ENCODE measurements around the gene TPSAB1. TPM values are rescaled to one million over a fixed set of nuclear protein-coding genes. Genes with fewer than 3 reads are reported as not detected.
"Not testable (repeated sequence)": the region's sequence is repeated elsewhere in the genome, so short reads cannot be mapped to it uniquely, and the experiment has no call there.

Gene TPSAB1
- total RNA-seq, 2 donors from 2014 or later, result 0.64 to 0.77 TPM

GRCh38 chr16:1218930-1219611 lies 21.4 kb upstream of the TPSAB1 start:
- Mint-ChIP-seq H3K9me3 (no peaks in the 10 kb centered on the region), H3K36me3 (no peaks in the 10 kb centered on the region), H3K27ac (no peak overlapping the region)
- DNase-seq (ENCODE audit: low spot score in 2 of 2) (no peak), ATAC-seq (no peak)

DNA sequence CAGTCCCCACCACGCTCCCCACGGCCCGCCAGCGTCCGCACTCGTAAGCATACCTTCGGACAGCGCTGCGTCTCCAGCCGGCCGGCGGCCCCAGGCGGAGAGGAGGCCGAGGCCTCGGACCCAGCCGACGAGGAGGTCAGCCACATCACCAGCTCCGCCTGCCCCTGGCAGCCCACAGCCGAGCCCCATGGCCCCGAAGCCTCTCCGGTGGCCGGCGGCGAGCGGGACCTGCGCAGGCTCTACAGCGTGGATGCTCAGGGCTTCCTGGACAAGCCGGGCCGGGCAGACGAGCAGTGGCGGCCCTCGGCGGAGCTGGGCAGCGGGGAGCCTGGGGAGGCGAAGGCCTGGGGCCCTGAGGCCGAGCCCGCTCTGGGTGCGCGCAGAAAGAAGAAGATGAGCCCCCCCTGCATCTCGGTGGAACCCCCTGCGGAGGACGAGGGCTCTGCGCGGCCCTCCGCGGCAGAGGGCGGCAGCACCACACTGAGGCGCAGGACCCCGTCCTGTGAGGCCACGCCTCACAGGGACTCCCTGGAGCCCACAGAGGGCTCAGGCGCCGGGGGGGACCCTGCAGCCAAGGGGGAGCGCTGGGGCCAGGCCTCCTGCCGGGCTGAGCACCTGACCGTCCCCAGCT lies 20.3 kb upstream of the TPSAB1 start:
- ATAC-seq (no peak), DNase-seq (ENCODE audit: low spot score in 2 of 2) (no peak)
- Mint-ChIP-seq H3K36me3 (no peaks in the 10 kb centered on the region), H3K27ac (no peak overlapping the region), H3K9me3 (no peaks in the 10 kb centered on the region)

DNA sequence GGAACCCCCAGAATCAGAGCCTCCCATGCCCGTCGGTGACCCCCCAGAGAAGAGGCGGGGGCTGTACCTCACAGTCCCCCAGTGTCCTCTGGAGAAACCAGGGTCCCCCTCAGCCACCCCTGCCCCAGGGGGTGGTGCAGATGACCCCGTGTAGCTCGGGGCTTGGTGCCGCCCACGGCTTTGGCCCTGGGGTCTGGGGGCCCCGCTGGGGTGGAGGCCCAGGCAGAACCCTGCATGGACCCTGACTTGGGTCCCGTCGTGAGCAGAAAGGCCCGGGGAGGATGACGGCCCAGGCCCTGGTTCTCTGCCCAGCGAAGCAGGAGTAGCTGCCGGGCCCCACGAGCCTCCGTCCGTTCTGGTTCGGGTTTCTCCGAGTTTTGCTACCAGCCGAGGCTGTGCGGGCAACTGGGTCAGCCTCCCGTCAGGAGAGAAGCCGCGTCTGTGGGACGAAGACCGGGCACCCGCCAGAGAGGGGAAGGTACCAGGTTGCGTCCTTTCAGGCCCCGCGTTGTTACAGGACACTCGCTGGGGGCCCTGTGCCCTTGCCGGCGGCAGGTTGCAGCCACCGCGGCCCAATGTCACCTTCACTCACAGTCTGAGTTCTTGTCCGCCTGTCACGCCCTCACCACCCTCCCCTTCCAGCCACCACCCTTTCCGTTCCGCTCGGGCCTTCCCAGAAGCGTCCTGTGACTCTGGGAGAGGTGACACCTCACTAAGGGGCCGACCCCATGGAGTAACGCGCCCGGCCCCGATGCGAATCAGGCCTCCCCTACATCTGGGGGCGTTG lies 19.5 kb upstream of the TPSAB1 start:
- H3K27ac Mint-ChIP-seq, result no peak overlapping the region
- ATAC-seq (no peak), DNase-seq (ENCODE audit: low spot score in 2 of 2) (no peak)
- H3K9me3 Mint-ChIP-seq, result no peaks in the 10 kb centered on the region
- no peaks in the 10 kb centered on the region for H3K36me3 Mint-ChIP-seq

GRCh38 chr16:1221628-1222552 lies 18.6 kb upstream of the TPSAB1 start:
- no peaks in the 10 kb centered on the region for H3K9me3 Mint-ChIP-seq
- no peak for DNase-seq (ENCODE audit: low spot score in 2 of 2)
- H3K36me3 Mint-ChIP-seq, result no peaks in the 10 kb centered on the region
- no peak for ATAC-seq
- H3K27ac Mint-ChIP-seq, result no peak overlapping the region

DNA sequence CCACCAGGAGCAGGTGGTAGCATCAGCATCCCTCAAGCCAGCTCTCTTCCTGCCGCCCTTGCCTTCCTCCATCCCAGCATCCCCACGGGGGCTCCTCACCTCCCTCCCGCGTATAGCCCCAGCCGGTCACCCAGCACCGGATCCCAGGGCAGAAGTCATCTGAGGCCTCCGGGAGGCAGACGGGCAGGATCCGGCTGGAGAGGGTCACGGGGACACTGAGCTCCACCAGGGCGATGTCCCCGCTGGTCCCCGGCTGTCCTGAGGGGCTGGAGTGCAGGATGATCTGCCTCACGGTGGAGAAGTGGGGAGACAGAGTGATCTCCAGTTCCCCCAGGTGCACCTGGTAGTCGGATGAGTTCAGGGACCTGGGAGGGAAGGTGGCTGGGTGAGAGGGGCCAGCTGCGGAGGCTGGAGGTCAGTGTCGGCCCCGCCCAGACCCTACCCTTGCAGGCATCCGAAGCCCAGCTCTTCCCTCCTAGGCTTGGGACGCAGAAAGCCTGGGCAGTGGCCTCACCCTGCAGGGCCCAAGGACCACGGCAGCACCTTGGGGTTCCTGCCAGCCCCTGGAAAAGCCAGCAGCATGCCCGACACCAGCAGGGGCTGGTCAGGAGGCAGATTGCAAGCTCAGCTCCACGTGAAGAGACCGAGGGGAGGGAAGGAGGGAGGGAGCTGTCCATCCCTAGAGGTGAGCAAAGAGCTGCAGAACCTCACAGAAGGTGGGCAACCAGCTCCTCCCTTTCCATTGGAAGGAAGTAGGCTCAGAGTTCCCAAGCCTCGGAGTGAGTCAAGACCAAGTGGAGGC lies 17.8 kb upstream of the TPSAB1 start:
- no peak for ATAC-seq
- no peaks in the 10 kb centered on the region for H3K9me3 Mint-ChIP-seq
- H3K36me3 Mint-ChIP-seq, result no peaks in the 10 kb centered on the region
- H3K27ac Mint-ChIP-seq, result no peak overlapping the region
- no peak for DNase-seq (ENCODE audit: low spot score in 2 of 2)

- no peak for DNase-seq (ENCODE audit: low spot score in 2 of 2)
- ATAC-seq, result no peak
- no peaks in the 10 kb centered on the region for H3K9me3 Mint-ChIP-seq
- H3K36me3 Mint-ChIP-seq, result no peaks in the 10 kb centered on the region
- H3K27ac Mint-ChIP-seq, result peak overlapping the region in 1 of 2 donors; percentile 28
Observed at GRCh38 chr16:1223355-1224214, 16.9 kb upstream of the TPSAB1 start.

GRCh38 chr16:1224558-1224957 lies 15.9 kb upstream of the TPSAB1 start:
- Mint-ChIP-seq H3K9me3 (no peaks in the 10 kb centered on the region), H3K27ac (peak overlapping the region in 1 of 2 donors; percentile 28), H3K36me3 (no peaks in the 10 kb centered on the region)
- no peak for DNase-seq (ENCODE audit: low spot score in 2 of 2)
- ATAC-seq, result no peak

DNA sequence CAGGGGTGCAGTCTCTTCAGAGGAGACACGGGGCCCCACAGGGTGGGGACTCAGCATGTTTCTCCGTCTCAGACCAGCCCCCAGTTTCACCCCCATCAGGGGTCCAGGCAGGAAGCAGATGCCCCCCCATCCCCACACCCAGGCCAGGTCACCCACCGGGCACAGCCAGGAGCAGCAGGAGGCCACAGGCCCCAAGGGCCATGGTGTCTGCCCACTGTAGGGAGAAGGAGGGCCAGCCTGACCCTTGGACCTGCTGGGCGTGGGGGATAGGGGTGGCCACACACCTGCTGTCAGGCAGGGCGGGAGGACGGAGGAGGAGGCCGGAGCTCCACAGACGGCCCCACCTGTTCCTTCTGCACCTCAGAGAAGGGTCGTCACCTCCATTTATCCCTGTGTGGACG lies 15.5 kb upstream of the TPSAB1 start, which contains the start of gene TPSG1:
TSS of gene TPSG1 (minus strand) at position 218 of the 401 bp plus-strand sequence. CDS start at position 202, 16 bp downstream.
- no peak for ATAC-seq
- H3K36me3 Mint-ChIP-seq, result no peaks in the 10 kb centered on the region

DNA sequence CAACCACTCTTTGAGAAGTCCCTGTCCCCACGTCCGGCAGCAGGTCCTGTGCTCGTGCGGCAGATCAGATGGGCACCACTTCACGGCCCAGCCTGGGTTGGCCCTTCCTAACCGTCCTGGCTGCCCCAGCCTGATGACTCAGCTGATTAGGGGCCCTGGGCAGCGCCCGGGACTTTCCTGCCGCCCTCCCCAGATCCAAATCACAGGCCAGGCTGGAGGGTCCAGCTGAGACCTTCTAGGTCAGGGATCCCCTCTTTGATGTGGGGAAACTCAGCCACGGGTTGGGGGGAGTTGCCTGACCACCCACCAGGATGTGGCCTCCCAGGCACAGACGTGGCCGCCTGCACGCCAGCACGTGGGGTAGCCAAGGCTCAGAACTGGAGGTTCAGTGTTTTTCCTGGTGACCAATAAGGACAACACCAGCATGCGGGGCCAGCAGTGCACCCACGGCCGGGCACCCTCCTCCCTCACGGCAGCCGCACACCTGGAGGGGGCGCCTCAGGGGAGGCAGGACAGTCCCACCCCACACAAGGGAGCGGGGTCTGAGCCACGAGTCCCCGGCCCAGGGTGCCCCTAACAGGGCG lies 14.7 kb upstream of the TPSAB1 start:
- H3K9me3 Mint-ChIP-seq, H3K27ac Mint-ChIP-seq: not testable (repeated sequence)
- peak in 1 of 2 donors; percentile 34 for ATAC-seq

More for the DNA sequence above, 15.5 kb upstream of the TPSAB1 start, which contains the start of gene TPSG1:
- DNase-seq (ENCODE audit: low spot score in 2 of 2), result no peak
- peak within 1 kb of the TSS in 1 of 2 donors; percentile 28 for H3K27ac Mint-ChIP-seq
- H3K9me3 Mint-ChIP-seq, result no peaks in the 10 kb centered on the region

GRCh38 chr16:1226692-1227091 lies 13.8 kb upstream of the TPSAB1 start:
- not testable (repeated sequence) for H3K27ac Mint-ChIP-seq; H3K36me3 Mint-ChIP-seq; ATAC-seq; H3K9me3 Mint-ChIP-seq; DNase-seq (ENCODE audit: low spot score in 2 of 2)

More for the DNA sequence above, 14.7 kb upstream of the TPSAB1 start:
- H3K36me3 Mint-ChIP-seq; DNase-seq (ENCODE audit: low spot score in 2 of 2): not testable (repeated sequence)

GRCh38 chr16:1228227-1228626 lies 12.3 kb upstream of the TPSAB1 start:
- H3K36me3 Mint-ChIP-seq; ATAC-seq; DNase-seq (ENCODE audit: low spot score in 2 of 2); H3K27ac Mint-ChIP-seq; H3K9me3 Mint-ChIP-seq: not testable (repeated sequence)

GRCh38 chr16:1229476-1229875 lies 11.0 kb upstream of the TPSAB1 start:
- H3K9me3 Mint-ChIP-seq, result not testable (repeated sequence)

DNA sequence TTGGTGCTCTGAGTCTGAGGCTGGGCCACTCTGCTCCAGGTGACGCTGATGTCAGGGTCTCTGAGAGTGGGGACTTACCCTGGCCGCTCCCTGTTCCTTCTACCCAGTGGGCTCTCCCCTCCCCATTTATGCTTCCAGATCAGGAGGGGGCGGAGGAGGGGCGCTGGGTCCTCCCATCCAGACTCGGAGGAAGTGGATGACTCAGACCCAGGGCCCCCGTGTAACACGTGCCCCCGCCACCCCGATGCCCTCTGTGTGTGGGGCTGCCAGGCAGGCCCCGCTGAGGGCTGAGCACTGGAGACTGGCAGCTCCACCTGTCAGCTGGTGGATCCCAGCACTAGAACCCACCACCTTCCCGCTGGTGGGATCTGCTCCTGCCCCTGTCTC lies 10.4 kb upstream of the TPSAB1 start, which contains the start of gene TPSB2:
TSS of gene TPSB2 (minus strand) at position 101 of the 387 bp plus-strand sequence. CDS start 233 bp downstream, outside the sequence.
- H3K36me3 Mint-ChIP-seq, ATAC-seq, H3K27ac Mint-ChIP-seq: not testable (repeated sequence)

More at GRCh38 chr16:1229476-1229875, 11.0 kb upstream of the TPSAB1 start:
- not testable (repeated sequence) for H3K36me3 Mint-ChIP-seq; DNase-seq (ENCODE audit: low spot score in 2 of 2); H3K27ac Mint-ChIP-seq; ATAC-seq

GRCh38 chr16:1230471-1231212 lies 9.9 kb upstream of the TPSAB1 start:
- DNase-seq (ENCODE audit: low spot score in 2 of 2); H3K9me3 Mint-ChIP-seq; H3K36me3 Mint-ChIP-seq; ATAC-seq; H3K27ac Mint-ChIP-seq: not testable (repeated sequence)

More for the DNA sequence above, 10.4 kb upstream of the TPSAB1 start, which contains the start of gene TPSB2:
- not testable (repeated sequence) for DNase-seq (ENCODE audit: low spot score in 2 of 2); H3K9me3 Mint-ChIP-seq
